ENCODE measurements around the gene CEP290. TPM values are rescaled to one million over a fixed set of nuclear protein-coding genes. Genes with fewer than 3 reads are reported as not detected.

CEP290 gene, protein sequence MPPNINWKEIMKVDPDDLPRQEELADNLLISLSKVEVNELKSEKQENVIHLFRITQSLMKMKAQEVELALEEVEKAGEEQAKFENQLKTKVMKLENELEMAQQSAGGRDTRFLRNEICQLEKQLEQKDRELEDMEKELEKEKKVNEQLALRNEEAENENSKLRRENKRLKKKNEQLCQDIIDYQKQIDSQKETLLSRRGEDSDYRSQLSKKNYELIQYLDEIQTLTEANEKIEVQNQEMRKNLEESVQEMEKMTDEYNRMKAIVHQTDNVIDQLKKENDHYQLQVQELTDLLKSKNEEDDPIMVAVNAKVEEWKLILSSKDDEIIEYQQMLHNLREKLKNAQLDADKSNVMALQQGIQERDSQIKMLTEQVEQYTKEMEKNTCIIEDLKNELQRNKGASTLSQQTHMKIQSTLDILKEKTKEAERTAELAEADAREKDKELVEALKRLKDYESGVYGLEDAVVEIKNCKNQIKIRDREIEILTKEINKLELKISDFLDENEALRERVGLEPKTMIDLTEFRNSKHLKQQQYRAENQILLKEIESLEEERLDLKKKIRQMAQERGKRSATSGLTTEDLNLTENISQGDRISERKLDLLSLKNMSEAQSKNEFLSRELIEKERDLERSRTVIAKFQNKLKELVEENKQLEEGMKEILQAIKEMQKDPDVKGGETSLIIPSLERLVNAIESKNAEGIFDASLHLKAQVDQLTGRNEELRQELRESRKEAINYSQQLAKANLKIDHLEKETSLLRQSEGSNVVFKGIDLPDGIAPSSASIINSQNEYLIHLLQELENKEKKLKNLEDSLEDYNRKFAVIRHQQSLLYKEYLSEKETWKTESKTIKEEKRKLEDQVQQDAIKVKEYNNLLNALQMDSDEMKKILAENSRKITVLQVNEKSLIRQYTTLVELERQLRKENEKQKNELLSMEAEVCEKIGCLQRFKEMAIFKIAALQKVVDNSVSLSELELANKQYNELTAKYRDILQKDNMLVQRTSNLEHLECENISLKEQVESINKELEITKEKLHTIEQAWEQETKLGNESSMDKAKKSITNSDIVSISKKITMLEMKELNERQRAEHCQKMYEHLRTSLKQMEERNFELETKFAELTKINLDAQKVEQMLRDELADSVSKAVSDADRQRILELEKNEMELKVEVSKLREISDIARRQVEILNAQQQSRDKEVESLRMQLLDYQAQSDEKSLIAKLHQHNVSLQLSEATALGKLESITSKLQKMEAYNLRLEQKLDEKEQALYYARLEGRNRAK (N-terminal part only)
- total RNA-seq: 5.8 and 12.6 TPM in 2 replicates

GRCh38 chr12:88141774-88142609 lies at the start of gene CEP290, which contains the start of gene TMTC3:
Gene CEP290, minus strand, starts transcription at chr12:88142088. Its CDS starts 781 bp downstream, at chr12:88141307.
Gene TMTC3, plus strand, starts transcription at chr12:88142307. Its CDS starts 6,009 bp downstream, at chr12:88148316.

GRCh38 chr12:88029093-88029665 lies 112.7 kb downstream of the CEP290 start, which contains the start of gene C12orf50:
Gene C12orf50, minus strand, starts transcription at chr12:88029401. Its CDS starts 2,439 bp downstream, at chr12:88026962.

Other genes starting within 250 kb of the CEP290 start
- gene C12orf50, start 112.7 kb downstream of the CEP290 start, total RNA-seq: not detected in 2 replicates
- gene TMTC3, start 219 bp upstream of the CEP290 start, total RNA-seq: 17.8 and 36.8 TPM in 2 replicates

All from bladder microvascular endothelial cell (primary cell).